ENCODE results near the gene GDPD3.

GRCh38 chr16:30064729-30065101, 48.6 kb downstream of the GDPD3 start:
- no peak for TF ChIP-seq CTCF (optimal IDR thresholded peaks at IDR 0.05 in 1 of 3, IDR thresholded peaks at IDR 0.05 in 1 of 3, conservative IDR thresholded peaks at IDR 0.05 in 1 of 3; ENCODE audit: extremely low read depth in 1 of 3, insufficient read depth in 2 of 3, low read length in 3 of 3)
- no peak for TF ChIP-seq EZH2 (IDR thresholded peaks at IDR 0.05; ENCODE audit: low read length)

Measured in keratinocyte (primary cell).